Right ventricle myocardium inferior (tissue), 1 donor: ENCODE measurements around the gene TRIM51. TPM values are rescaled to one million over a fixed set of nuclear protein-coding genes. Genes with fewer than 3 reads are reported as not detected.
"Not testable (repeated sequence)": the region's sequence is repeated elsewhere in the genome, so short reads cannot be mapped to it uniquely, and the experiment has no call there.

ENCODE experiments used
- ATAC-seq: fragments of 200-7000 bp; cut with Tn5 transposase; one replicate; pipeline ENCODE4 v1.9.1; 2020; ENCODE audit warnings: mild to moderate bottlenecking, moderate library complexity
- DNase-seq: peaks from one replicate; pipeline ENCODE4 v3.0.0; 2021; ENCODE audit errors: missing footprints
- intact Hi-C: fragments of 100-400 bp; cut with DNase I; formaldehyde crosslinking; loops from one replicate; pipeline ENCODE4 v1.11.0; 2022
- long read RNA-seq: library from polyadenylated mRNA; unstranded; transcript quantifications from one replicate; pipeline ENCODE4 v2.0.0, GENCODE V29; 2021
- total RNA-seq: library from RNA; stranded (reverse); fragmentation: NEBNext Ultra II Directional; extraction: Animal tissue kit (Norgen Biotek cat#: 25700); gene quantifications from one replicate; pipeline ENCODE4 v1.2.1, GENCODE V29; 2021
- donor health status: DM: no; HTN: yes; CAD: no; lungs with severe emphysema.

Gene TRIM51, protein sequence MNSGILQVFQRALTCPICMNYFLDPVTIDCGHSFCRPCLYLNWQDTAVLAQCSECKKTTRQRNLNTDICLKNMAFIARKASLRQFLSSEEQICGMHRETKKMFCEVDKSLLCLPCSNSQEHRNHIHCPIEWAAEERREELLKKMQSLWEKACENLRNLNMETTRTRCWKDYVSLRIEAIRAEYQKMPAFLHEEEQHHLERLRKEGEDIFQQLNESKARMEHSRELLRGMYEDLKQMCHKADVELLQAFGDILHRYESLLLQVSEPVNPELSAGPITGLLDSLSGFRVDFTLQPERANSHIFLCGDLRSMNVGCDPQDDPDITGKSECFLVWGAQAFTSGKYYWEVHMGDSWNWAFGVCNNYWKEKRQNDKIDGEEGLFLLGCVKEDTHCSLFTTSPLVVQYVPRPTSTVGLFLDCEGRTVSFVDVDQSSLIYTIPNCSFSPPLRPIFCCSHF
- total RNA-seq = not detected
- long read RNA-seq = 0 reads

DNA sequence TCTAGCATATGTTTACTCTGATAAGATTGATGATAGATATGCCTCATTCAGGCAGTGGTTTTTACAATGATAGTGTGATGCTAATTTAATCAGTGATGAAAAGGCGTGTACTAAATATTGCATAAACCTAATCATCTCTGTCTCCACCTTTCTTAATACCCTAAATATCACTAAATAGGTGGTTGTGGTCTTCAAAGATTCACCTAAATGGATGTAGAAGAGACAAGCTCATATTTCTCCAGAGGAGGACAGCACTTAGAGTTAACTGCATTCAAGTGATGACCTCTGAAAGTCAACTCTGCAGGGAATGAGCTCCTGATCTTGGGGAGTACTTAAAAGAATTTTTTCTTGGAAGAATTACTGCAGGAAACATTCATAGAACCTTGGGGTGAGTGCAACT, at the start of gene TRIM51:
TRIM51 (plus strand) TSS at position 301 of the 400 bp plus-strand sequence. CDS start 2,132 bp downstream, outside the sequence.
- intact Hi-C loops, DNase-seq, ATAC-seq: not testable (repeated sequence)

DNA sequence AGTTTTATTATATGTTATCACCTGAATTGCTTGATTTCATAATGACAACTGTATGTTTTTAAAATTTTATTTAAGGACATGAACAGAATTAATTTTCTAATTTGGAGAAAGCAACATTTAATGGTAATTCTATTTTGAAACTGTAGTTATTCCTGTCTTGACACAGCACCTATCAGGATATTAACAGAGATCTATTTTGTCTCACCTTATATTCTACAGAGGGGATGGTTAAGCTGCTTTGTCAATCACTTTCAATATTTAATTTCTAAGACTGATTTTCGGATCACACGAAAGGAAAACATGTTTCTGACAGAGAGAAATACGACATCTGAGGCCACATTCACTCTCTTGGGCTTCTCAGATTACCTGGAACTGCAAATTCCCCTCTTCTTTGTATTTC, 44.6 kb upstream of the TRIM51 start, which contains the start of gene OR5D16:
OR5D16 (plus strand) TSS at position 301 of the 400 bp plus-strand sequence; CDS start at position 301, 0 bp downstream.
- intact Hi-C loops = no loop called here
- ATAC-seq = no peak

DNA sequence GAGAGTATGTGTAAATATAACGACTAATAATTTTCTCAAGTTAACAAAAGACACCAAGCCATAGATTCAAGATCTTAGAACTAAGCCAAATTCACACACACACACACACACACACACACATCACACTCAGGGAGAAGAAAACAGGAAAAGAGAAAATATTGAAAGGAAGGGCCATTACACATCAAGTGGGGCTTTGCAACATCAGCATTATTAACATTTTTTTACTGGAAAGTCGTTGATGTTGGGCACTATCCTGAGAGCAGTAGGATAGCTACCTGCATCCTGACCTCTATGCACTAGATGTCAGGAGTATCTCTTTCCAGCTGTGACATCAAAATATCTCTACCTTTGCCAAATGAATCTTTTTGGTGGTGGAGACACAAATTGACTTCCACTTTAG, 35.6 kb upstream of the TRIM51 start:
- no peak for DNase-seq
- ATAC-seq = no peak
- intact Hi-C loops = no loop called here

More for the DNA sequence above, 44.6 kb upstream of the TRIM51 start, which contains the start of gene OR5D16:
- DNase-seq = no peak

DNA sequence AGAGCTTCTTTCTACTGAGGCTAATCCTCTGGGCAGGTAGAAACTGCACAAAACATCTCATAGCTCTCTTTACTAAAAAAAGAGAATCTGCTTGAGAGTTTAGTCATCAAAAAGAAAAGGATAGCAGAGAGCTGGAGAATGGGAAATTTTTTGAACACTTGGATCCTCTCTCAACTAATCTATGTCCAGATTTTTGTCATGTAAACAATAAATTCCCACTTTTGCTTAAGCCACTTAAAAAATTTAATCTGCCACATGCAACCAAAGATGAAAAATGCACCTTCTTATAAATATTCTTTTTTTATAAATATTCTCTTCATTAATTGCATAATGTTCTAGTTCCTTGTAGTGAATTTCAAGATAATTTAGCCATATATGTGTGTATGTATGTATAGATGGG, 34.1 kb upstream of the TRIM51 start:
- intact Hi-C loops = no loop called here
- ATAC-seq (no peak), DNase-seq (no peak)

DNA sequence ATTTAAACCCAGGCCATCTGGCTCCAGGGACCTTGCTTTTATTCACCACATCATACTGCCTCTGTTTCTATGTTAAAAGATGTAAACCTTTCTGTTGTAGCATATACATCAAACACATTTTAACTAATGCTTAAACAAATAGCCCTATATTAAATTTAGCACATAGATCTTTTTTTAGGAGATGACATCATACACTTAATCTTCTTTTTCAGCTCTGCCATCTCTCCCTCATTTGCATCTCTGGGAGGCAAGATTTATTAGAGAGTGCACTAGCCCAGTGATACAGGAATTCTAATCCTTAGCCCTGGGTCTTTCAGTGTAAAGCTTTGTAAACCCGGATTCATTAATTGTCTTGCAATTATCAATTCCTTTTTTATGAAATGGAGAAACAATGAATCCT, 31.0 kb upstream of the TRIM51 start:
- intact Hi-C loops = no loop called here
- no peak for ATAC-seq
- DNase-seq = no peak

DNA sequence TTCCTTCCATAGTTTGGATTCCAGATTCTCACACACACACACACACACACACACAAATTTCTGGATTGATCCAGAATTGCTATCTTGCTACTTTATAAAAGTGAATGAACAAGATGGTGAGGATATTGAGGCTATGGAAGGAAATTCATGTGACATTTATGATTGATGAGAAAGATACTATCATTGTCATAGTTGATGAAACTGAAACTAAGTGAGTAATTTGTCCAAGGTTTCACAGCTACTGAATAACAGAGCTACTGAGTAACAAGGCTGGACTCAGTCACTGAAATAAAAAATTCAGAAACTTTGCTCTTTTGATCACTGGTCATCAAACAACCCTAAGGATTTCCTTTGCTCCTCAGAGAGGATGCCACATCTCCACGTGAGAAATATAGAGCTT, 28.4 kb upstream of the TRIM51 start:
- no peak for ATAC-seq
- intact Hi-C loops = no loop called here

DNA sequence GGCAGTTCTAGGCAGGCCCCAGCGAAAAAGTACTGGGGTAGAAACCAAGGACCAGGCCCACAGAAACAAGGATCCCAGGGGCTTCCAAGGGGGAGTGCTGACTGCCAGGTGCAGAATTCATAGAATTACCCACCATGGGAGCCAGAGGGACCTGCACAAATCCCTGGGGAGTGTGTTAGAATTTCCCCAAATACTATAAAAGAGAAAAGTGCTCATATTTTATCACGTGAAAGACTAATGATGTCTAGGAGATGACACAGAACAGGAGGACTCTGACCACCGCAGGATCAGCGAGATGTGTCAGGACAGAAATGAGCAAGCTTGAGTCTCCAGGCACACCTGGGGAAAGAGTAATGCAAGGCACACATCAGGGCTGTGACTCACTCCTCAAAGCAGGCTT, 15.7 kb upstream of the TRIM51 start:
- DNase-seq, intact Hi-C loops, ATAC-seq: not testable (repeated sequence)

More for the DNA sequence above, 28.4 kb upstream of the TRIM51 start:
- DNase-seq = no peak

DNA sequence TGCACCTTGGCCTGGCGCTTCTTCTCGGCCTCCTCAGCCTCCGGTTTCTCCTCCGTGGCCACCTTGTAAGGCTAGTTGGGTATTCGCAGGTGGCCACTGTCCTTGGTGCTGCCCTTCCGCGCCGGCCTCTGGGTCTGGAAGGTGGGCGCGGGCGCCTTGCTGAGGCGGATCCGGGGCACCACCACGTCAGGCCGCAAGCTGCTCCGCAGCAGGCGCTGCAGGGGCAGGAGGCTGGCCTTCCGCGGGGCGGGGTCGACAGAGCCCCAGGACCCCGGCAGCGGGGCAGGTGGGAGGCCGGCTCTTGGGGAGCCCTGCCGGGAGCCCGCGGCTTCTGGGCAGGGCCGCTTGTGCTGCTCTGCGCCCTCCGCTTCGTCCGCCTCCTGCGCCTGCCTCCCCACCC, 10.4 kb upstream of the TRIM51 start:
- intact Hi-C loops, DNase-seq: not testable (repeated sequence)

DNA sequence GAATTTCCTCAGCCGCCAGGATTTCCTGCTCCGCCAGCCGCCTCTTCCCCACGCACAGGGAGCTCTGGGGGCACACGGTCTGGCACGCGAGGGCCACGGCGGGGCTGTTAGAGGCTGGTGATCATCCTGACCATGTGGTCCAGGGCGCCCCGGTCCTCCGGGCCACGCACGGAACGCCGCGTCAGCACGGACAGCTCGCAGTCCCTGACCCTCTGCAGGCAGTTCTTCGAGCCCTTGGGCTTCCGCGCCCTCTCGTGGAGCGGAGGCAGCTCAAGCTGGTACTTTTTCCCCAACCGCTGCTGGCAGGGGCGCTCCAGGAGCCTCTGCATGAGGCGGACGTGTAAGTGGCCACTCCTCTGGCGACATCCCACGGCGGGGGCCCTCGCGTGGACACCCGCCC, 10.0 kb upstream of the TRIM51 start:
- ATAC-seq, DNase-seq, intact Hi-C loops: not testable (repeated sequence)

More for the DNA sequence above, 10.4 kb upstream of the TRIM51 start:
- not testable (repeated sequence) for ATAC-seq

DNA sequence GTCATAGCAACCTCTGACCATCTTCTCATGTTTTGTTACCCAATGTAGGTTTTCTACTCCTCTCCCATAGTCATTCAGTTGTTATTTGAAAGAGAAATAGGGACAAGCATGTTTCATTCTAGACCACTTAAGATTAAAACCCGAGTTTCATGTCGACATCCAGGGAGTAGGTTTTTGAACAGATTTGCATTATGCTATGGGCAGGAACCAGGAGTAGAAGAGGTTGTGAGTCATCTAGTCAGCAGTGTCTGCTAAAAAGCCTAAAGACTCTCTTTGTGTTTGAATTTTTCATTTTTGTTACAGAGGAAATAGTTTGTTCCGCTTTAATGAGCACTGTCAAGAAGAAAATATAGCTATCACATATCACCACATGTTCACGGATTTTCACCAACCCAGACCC, 1.9 kb downstream of the TRIM51 start:
- ATAC-seq, DNase-seq, intact Hi-C loops: not testable (repeated sequence)

DNA sequence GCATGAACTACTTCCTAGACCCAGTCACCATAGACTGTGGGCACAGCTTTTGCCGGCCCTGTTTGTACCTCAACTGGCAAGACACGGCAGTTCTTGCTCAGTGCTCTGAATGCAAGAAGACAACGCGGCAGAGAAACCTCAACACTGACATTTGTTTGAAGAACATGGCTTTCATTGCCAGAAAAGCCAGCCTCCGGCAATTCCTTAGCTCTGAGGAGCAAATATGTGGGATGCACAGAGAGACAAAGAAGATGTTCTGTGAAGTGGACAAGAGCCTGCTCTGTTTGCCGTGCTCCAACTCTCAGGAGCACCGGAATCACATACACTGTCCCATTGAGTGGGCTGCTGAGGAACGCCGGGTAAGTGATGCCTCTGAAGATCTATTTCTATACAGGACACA, 2.4 kb downstream of the TRIM51 start:
- DNase-seq, ATAC-seq, intact Hi-C loops: not testable (repeated sequence)

DNA sequence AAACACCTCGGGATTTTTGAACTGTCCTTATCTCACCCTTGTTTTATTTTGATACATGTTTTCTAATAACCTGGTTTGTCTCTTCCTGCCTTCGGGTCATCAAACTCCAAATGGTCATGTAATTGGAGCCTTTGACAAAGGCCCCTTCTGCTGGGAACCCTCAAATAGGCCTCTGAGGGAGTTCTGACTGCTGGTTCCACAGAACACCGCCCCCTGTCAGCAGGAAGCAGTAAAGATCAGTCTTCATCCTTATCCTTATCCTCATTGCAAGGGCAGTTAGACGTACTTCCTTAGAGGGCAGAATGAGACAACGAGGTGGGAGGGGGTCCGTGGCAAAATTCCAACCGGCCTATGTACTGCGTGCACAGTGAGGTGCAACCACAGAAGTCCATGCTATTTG, 12.1 kb downstream of the TRIM51 start:
- DNase-seq (no peak), ATAC-seq (no peak)
- intact Hi-C loops = no loop called here

DNA sequence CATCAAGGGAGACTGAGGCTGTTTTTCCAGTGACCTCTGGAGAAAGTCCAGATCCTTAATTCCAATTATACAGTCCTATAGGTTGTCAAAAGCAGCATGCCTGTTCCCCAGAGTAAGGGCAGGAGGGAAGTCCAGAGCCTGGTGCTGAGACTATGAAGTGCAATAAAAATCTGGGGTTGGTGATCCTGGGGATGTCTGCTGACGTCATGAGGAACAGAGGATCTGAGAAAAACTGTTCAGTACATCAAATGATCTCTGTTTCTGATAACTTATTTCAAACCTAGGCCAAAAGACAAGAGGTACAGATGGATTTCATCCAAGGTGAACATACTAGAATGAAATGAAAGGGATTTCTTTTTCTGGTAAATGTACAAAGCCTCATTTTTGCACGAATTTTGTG, 19.2 kb downstream of the TRIM51 start:
- intact Hi-C loops = no loop called here

DNA sequence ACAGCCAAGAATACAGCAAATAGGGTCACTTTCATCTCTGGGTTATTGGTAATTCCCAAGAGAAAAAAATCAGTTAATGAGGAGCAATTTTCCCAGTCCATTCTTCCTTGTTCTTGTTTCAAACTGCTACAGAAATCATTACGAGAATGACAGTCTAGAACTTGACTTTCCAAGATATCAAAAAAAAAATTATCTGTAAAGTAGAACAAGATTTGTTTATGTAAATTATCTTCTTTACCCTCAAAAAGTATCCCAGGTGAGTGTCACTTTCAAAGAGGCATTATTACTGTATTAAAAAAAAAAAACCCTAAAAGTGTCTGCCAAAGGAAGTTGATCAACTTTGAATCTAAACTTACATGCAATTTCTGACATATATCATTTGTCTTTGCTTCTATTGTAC, 31.4 kb downstream of the TRIM51 start, which contains the start of gene OR5W2:
OR5W2 (minus strand) TSS at position 101 of the 400 bp plus-strand sequence; CDS start at position 101, 0 bp downstream.
- intact Hi-C loops = no loop called here
- no peak for ATAC-seq
- no peak for DNase-seq

More for the DNA sequence above, 19.2 kb downstream of the TRIM51 start:
- DNase-seq = no peak
- no peak for ATAC-seq

DNA sequence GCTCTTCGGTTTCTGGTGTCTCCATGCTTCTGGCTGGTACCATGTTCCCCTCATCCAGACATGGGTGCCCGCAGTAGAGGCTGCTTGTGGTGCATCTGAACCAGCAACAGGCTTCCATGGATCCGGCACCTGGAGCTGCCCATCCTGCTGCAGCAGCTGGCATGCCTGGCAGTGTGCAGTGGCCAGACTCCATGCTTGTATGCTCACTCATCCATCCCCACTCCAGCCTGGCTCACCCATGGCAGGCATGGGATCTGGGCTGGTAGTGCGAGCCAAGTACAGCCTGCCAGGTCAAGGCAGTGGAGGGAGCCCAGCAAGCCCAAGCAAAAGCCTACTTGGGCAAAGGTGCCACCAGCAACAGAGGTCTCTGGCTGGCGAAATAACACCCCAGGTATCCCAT, 37.4 kb downstream of the TRIM51 start:
- intact Hi-C loops = no loop called here
- no peak for ATAC-seq
- DNase-seq = no peak

DNA sequence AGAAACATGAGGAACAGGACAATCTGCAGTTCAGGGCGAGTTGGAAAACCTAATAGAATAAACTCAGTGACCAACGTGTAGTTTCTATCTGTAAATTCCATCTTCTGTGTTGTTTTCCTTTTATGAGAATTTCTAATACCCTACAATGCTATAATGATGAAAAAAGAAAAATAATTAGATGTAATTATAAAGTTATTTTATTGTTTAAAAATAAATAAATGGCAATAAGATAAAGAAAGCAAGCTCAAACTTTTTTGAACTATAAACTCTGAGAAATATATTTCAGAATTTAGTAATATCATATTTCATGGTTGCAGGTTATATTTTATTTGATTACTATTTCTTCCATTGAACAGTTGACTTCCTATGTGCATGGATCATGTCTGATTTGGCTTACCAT, 53.2 kb downstream of the TRIM51 start, which contains the start of gene OR5I1:
OR5I1 (minus strand) TSS at position 101 of the 400 bp plus-strand sequence; CDS start at position 101, 0 bp downstream.
- DNase-seq = no peak
- no peak for ATAC-seq
- intact Hi-C loops = no loop called here
